Measurements from ENCODE around the gene CNNM2.

DNA sequence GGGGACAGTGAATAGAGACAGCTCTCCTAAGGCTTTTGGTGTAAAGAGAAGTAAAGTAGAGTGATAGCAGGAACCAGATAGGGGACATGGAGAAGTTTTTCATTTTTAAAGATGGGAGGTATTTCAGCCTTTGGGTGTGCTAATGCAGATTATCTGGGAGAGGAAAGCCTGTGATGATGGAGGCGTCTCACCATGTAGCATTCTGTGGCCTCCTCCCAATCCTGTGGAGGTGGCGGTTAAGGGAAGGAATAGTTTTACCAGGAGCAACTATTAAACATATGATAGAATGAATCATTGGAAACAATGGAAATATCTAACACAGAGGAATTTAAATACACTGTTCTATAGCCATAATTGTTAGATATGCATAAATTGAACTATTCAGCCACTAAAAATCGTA is 101.3 kb downstream of the CNNM2 start:
- TF ChIP-seq, protein P1, sequence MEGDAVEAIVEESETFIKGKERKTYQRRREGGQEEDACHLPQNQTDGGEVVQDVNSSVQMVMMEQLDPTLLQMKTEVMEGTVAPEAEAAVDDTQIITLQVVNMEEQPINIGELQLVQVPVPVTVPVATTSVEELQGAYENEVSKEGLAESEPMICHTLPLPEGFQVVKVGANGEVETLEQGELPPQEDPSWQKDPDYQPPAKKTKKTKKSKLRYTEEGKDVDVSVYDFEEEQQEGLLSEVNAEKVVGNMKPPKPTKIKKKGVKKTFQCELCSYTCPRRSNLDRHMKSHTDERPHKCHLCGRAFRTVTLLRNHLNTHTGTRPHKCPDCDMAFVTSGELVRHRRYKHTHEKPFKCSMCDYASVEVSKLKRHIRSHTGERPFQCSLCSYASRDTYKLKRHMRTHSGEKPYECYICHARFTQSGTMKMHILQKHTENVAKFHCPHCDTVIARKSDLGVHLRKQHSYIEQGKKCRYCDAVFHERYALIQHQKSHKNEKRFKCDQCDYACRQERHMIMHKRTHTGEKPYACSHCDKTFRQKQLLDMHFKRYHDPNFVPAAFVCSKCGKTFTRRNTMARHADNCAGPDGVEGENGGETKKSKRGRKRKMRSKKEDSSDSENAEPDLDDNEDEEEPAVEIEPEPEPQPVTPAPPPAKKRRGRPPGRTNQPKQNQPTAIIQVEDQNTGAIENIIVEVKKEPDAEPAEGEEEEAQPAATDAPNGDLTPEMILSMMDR (conservative IDR thresholded peaks at IDR 0.05; ENCODE audit: low read depth, low read length): no peak
- TF ChIP-seq EZH2 (IDR thresholded peaks at IDR 0.05; ENCODE audit: low read length, unreplicated experiment): no peak
- no peak for TF ChIP-seq EZH2phosphoT487 (IDR thresholded peaks at IDR 0.05; ENCODE audit: borderline replicate concordance, low read length)
